Transverse colon (tissue), 4 donors: ENCODE results near the gene PLEKHJ1. TPM values are rescaled to one million over a fixed set of nuclear protein-coding genes. Genes with fewer than 3 reads are reported as not detected.
A peak's percentile ranks its signal among the peaks of the same experiment; 100 is the strongest.

Experiments used
- DNase-seq: peaks from one replicate; pipeline ENCODE4 v3.0.0-alpha.2; 2019
- H3K27ac ChIP-seq, 4 donors: fragments of 200-600 bp; sonication (generic); 2 replicates each; pipeline ENCODE4 v1.5.1; 2016 to 2018; ENCODE audit warnings: inconsistent platforms in 4 of 4
- H3K27me3 ChIP-seq: fragments of 200-600 bp; sonication (generic); 2 replicates; pipeline ENCODE4 v1.5.1; 2017; ENCODE audit warnings: inconsistent platforms
- H3K36me3 ChIP-seq, 4 donors: fragments of 200-600 bp; sonication (generic); 2 replicates each; pipeline ENCODE4 v1.5.1; 2017 to 2019; ENCODE audit warnings: inconsistent platforms in 4 of 4
- H3K4me1 ChIP-seq, 4 donors: fragments of 200-600 bp; sonication (generic); 2 replicates each; pipeline ENCODE4 v1.5.1; 2017 to 2020; ENCODE audit warnings: inconsistent platforms in 4 of 4
- H3K4me3 ChIP-seq, 4 donors: fragments of 200-600 bp; sonication (generic); 1 replicate in 1 of 4; 2 replicates in 3 of 4; pipeline versions ENCODE4 v1.5.1 to v1.6.1; 2017 to 2019; ENCODE audit warnings: inconsistent platforms in 4 of 4
- H3K9me3 ChIP-seq, 2 donors: fragments of 200-600 bp; sonication (generic); 2 replicates each; pipeline ENCODE4 v1.5.1; 2017 to 2019; ENCODE audit warnings: inconsistent platforms in 2 of 2
- CTCF ChIP-seq, 5 experiments: fragments of 200-600 bp in 3 of 5; fragments of 450-650 bp in 2 of 5; sonication (generic) in 3 of 5; IDR thresholded peaks; 1 replicate in 2 of 5; 2 replicates in 3 of 5; pipeline ENCODE4 v1.5.1; 2016 to 2017; ENCODE audit warnings: antibody characterized with exemption in 5 of 5, inconsistent platforms in 3 of 5, mild to moderate bottlenecking in 2 of 5, moderate library complexity in 1 of 5
- EP300 ChIP-seq: sonication (generic); formaldehyde crosslinking; IDR thresholded peaks from one replicate; pipeline ENCODE4 v1.6.1; 2017; ENCODE audit warnings: antibody characterized with exemption, low read depth
- POLR2A ChIP-seq: fragments of 450-650 bp; IDR thresholded peaks from one replicate; pipeline ENCODE4 v1.6.1; 2016; ENCODE audit warnings: antibody characterized with exemption, mild to moderate bottlenecking, moderate library complexity
- POLR2AphosphoS5 ChIP-seq, 3 donors: sonication (generic); formaldehyde crosslinking; IDR thresholded peaks; one replicate each; pipeline ENCODE4 v1.6.1; 2016; ENCODE audit warnings: antibody characterized with exemption in 3 of 3
- WGBS, 2 donors: methylation state at CpG; one replicate each; pipeline ENCODE4 v1.1.5; 2018; ENCODE audit warnings: low coverage in 1 of 2; 5-methylcytosine and 5-hydroxymethylcytosine counted together
- in situ Hi-C, 4 donors: fragments of 200-750 bp; cut with MboI; loops; one replicate each; pipeline versions ENCODE4 v1.15.0 to v1.15.1; 2017; ENCODE audit warnings: low sequenced_read_pairs in 3 of 4, low pct_ligation_motif_present in 1 of 4, low pct_unique_long_range_greater_than_20kb in 1 of 4
- intact Hi-C: fragments of 100-400 bp; cut with DNase I; formaldehyde crosslinking; loops from one replicate; pipeline ENCODE4 v1.15.1; 2023; ENCODE audit warnings: low total_unique reads
- total RNA-seq, 4 donors: library from RNA; depleted of rRNA; stranded (reverse); fragments of >200 nt; gene quantifications; one replicate each; pipeline ENCODE4 v1.1.0, GENCODE V29; 2016

PLEKHJ1 gene, protein sequence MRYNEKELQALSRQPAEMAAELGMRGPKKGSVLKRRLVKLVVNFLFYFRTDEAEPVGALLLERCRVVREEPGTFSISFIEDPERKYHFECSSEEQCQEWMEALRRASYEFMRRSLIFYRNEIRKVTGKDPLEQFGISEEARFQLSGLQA
- total RNA-seq: 100 to 1,000 TPM; 184 to 332 (median 254) TPM

GRCh38 chr19:2236314-2237050, at the start of gene PLEKHJ1, which contains the start of gene SF3A2:
Gene PLEKHJ1, minus strand, starts transcription at chr19:2236329. Its CDS starts 81 bp downstream, at chr19:2236248.
Gene SF3A2, plus strand, starts transcription at chr19:2236824. Its CDS starts 6,595 bp downstream, at chr19:2243419.
- H3K4me1 ChIP-seq: peaks cover 44 to 67% (median 64%) of the 10 kb centered on the region in 4 donors
- no peaks in the 10 kb centered on the region for H3K9me3 ChIP-seq
- TF ChIP-seq CTCF (IDR thresholded peaks at IDR 0.05) (peak; percentile 98 to 100 (median 99)), POLR2AphosphoS5 (IDR thresholded peaks at IDR 0.05) (peak; percentile 93 to 97 (median 97)), EP300 (peak; percentile 35), POLR2A (peak; percentile 78)
- H3K27me3 ChIP-seq: no peaks in the 10 kb centered on the region
- peak; percentile 97 for DNase-seq
- WGBS, 2 donors: 0% methylated on average over 62 of the region's 80 CpGs; no CpG with 5 or more reads in 1 of the 2 donors
- intact Hi-C loops (loop anchor here (2.0 kb wide), 1 partner anchor 36 kb away; no protein-coding TSS in a partner anchor), in situ Hi-C loops (no loop called here)
- H3K27ac ChIP-seq: peak within 1 kb of the TSS; percentile 96 to 99 (median 98)
- H3K4me3 ChIP-seq: peak within 1 kb of the TSS; percentile 72 to 98 (median 90)
- H3K36me3 ChIP-seq: peaks cover 0 to 5% (median 0%) of the 10 kb centered on the region in 4 donors

DNA sequence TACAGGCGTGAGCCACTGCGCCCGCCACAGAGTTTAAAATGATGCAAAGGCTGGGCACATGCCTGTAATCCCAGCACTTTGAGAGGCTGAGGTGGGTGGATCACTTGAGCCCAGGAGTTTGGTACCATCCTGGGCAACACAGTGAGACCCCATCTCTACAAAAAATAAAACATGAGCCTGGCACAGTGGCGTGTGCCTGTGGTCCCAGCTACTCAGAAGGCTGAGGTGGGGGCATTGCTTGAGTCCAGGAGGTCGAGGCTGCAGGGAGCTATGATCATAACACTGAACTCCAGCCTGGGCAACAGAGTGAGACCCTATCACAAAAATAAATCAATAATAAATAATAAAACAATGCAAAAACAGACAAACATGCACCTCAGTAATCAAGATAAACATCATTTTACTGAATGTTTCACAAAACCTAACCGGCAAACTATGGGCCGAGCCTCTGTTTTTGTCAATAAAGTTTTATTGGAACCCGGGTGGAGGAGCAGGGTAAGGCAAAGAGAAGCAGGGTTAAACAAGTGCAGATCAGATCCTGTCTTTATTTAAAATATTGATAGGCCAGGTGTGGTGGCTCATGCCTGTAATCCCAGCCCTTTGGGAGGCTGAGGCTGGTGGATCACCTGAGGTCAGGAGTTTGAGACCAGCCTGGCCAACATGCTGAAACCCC, 47.8 kb upstream of the PLEKHJ1 start:
- 20 to 86% methylated on average over 1 to 8 of the region's 8 CpGs for WGBS, 2 donors
- in situ Hi-C loops: loop anchor here in 2 of 4 donors (25.0 kb wide), 1 partner anchor 103 kb away; no protein-coding TSS in a partner anchor
- Histone ChIP-seq H3K9me3 (no peaks in the 10 kb centered on the region), H3K27me3 (peaks cover 51% of the 10 kb centered on the region), H3K4me3 (no peak overlapping the region), H3K27ac (no peak overlapping the region), H3K4me1 (peaks cover 0 to 14% (median 8%) of the 10 kb centered on the region in 4 donors), H3K36me3 (no peaks in the 10 kb centered on the region)
- intact Hi-C loops: loop anchor here (2.0 to 10.0 kb wide), 2 partner anchors 607 to 1901 kb away; partner anchors contain the start of genes ANKRD24 and SIRT6
- TF ChIP-seq EP300 (no peak), POLR2AphosphoS5 (IDR thresholded peaks at IDR 0.05) (no peak), CTCF (IDR thresholded peaks at IDR 0.05) (no peak), POLR2A (no peak)
- no peak for DNase-seq

- in situ Hi-C loops (loop anchor here in 2 of 4 donors (25.0 kb wide), 1 partner anchor 104 kb away; no protein-coding TSS in a partner anchor), intact Hi-C loops (loop anchor here (2.0 to 10.0 kb wide), 2 partner anchors 608 to 1902 kb away; partner anchors contain the start of genes ANKRD24 and SIRT6)
- no peak for TF ChIP-seq CTCF (IDR thresholded peaks at IDR 0.05)
- no peak for TF ChIP-seq EP300
- TF ChIP-seq POLR2A: no peak
- TF ChIP-seq POLR2AphosphoS5 (IDR thresholded peaks at IDR 0.05): no peak
- Histone ChIP-seq H3K27ac (no peak overlapping the region), H3K4me1 (peaks cover 0 to 23% (median 11%) of the 10 kb centered on the region in 4 donors), H3K9me3 (no peaks in the 10 kb centered on the region), H3K36me3 (no peaks in the 10 kb centered on the region), H3K4me3 (peak overlapping the region in 1 of 4 donors; percentile 38), H3K27me3 (peaks cover 40% of the 10 kb centered on the region)
- no peak for DNase-seq
- WGBS, 2 donors: 40 to 70% methylated on average over 4 to 11 of the region's 11 CpGs
These were observed 46.7 kb upstream of the PLEKHJ1 start for GRCh38 chr19:2282862-2283237.
